H1 (cell line): Measurements from ENCODE around the gene SS18L1. TPM values are rescaled to one million over a fixed set of nuclear protein-coding genes. Genes with fewer than 3 reads are reported as not detected.

Experiments
- POU5F1 ChIP-seq: IDR thresholded peaks from 2 replicates; pipeline ENCODE4 v1.6.1; 2011; ENCODE audit warnings: low read depth, mild to moderate bottlenecking, low read length, moderate library complexity
- SIN3A ChIP-seq, 2 experiments: IDR thresholded peaks in 1 of 2; conservative IDR thresholded peaks in 1 of 2; 2 replicates each; pipeline ENCODE4 v1.6.1; 2011 to 2012; ENCODE audit warnings: low read length in 2 of 2, improper control_type of control experiment in 1 of 2, low read depth in 1 of 2, mild to moderate bottlenecking in 1 of 2
- TBP ChIP-seq: IDR thresholded peaks from 2 replicates; pipeline ENCODE4 v1.6.1; 2011; ENCODE audit warnings: low read depth, low read length, improper control_type of control experiment
- polyA plus RNA-seq, 7 experiments: library from polyadenylated mRNA; depleted of rRNA in 3 of 7; stranded (reverse) in 5 of 7; unstranded in 2 of 7; fragments of >200 nt in 5 of 7; fragments of 200-250 nt in 2 of 7; gene quantifications; 1 replicate in 5 of 7; 2 replicates in 1 of 7; 4 replicates in 1 of 7; pipeline versions ENCODE4 v1.2.1 to v1.2.3, GENCODE V29; 2011 to 2013; ENCODE audit warnings: missing spikeins in 2 of 7, mixed read lengths in 2 of 7
- total RNA-seq: library from RNA; stranded (reverse); fragmentation: NEBNext Ultra II Directional; extraction: Animal tissue kit (Norgen Biotek cat#: 25700); gene quantifications from 2 replicates; pipeline ENCODE4 v1.2.1, GENCODE V29; 2021

The SS18L1 gene
- total and polyA plus RNA-seq, 2 of the 8 experiments (the other 6 are each of a cell fraction or from before 2014, with no cell fraction given): 28.4 to 29.7 TPM

DNA sequence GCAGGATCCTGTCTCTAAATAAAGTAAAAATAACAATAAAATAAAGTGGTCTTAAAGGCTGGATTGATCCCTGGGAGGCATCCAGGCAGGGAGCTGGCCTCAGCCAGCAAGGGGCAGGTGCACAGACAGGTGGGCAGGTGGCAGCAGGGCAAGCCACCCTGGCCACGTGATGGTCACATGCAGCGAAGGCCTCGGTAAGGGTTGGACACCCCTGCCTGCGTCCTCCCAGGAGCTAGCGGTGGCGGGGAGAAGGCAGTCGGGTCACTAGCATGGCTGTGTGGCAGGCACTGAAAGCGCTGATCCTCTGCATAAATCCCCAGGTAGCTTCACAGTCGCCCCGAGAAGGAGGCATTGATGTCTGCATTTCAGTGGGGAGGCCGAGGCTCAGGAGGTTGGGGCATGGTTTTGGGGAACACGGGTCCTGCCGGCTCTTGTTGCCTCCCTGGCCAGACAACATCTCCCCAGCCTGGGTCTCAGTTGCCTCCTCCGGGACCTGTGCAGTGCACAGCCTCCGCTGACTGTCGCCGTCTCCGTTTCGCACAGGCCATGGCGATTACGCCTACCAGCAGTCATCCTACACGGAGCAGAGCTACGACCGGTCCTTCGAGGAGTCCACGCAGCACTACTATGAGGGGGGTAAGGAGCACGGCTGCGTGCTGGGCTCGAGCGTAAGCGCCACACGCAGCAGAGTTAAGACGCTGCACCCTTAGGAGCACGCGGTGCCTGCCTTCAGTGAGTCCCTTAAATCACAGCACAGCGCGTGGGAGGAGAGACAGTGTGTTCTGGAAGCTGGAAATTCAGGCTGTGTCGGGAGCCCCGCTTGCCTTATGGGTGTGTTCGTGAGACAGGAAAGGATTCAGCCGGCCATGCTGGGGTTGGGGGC, 21.6 kb downstream of the SS18L1 start (continued):
- TF ChIP-seq POU5F1: no peak
- TF ChIP-seq SIN3A (conservative IDR thresholded peaks at IDR 0.05 in 1 of 2, IDR thresholded peaks at IDR 0.05 in 1 of 2; ENCODE audit: low read depth in 1 of 2, low read length in 2 of 2): no peak
- no peak for TF ChIP-seq TBP
